Lower leg skin (tissue), 4 donors: ENCODE data around the gene UBE2I. TPM values are rescaled to one million over a fixed set of nuclear protein-coding genes. Genes with fewer than 3 reads are reported as not detected.

Experiments used
- DNase-seq, 2 donors: peaks; one replicate each; pipeline ENCODE4 v3.0.0-alpha.2; 2019; ENCODE audit warnings: low spot score in 2 of 2
- H3K4me3 ChIP-seq: fragments of 200-600 bp; sonication (generic); 2 replicates; pipeline ENCODE4 v1.5.1; 2017; ENCODE audit warnings: mild to moderate bottlenecking, low read depth; ENCODE audit not compliant: poor library complexity, severe bottlenecking
- POLR2A ChIP-seq, 2 donors: fragments of 450-650 bp; IDR thresholded peaks; one replicate each; pipeline ENCODE4 v1.6.1; 2016 to 2017; ENCODE audit warnings: antibody characterized with exemption in 2 of 2, mild to moderate bottlenecking in 1 of 2, moderate library complexity in 1 of 2
- WGBS, 2 donors: methylation state at CpG; one replicate each; pipeline ENCODE4 v1.1.5; 2018; 5-methylcytosine and 5-hydroxymethylcytosine counted together
- intact Hi-C: fragments of 100-400 bp; cut with DNase I; formaldehyde crosslinking; loops from one replicate; pipeline ENCODE4 v1.15.0; 2023; ENCODE audit warnings: low total_unique reads
- total RNA-seq, 4 donors: library from RNA; depleted of rRNA; stranded (reverse); fragments of >200 nt; gene quantifications; one replicate each; pipeline ENCODE4 v1.1.0, GENCODE V29; 2016
- TF ChIP-seq, protein P1 (sequence below), 3 donors: fragments of 450-650 bp; IDR thresholded peaks; one replicate each; pipeline ENCODE4 v1.5.1; 2016; ENCODE audit warnings: antibody characterized with exemption in 3 of 3, mild to moderate bottlenecking in 3 of 3, moderate library complexity in 2 of 3

The UBE2I gene
- total RNA-seq, 4 donors from 2014 or later: 42.1 to 138 (median 47.4) TPM

DNA sequence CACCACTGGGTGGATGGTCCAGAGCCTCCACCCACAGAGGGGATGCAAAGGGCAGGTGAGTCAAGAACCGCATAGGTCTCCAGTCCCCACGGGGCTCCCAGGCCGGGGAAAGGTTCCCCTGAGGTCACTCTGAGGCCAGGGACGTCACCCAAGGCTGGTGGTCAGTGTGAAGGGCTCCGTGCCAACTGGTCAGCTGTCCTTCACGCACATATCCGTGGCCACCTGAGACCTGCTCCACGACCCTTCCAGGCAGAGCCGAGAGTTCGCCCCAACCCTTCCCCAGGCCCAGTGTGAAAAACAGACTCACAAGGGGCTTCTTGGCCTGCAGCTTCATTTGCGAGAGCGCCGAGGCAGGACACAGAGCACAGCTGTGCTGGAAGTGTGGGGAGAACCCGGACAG is 39.5 kb downstream of the UBE2I start:
- WGBS, 2 donors: 79 to 87% methylated on average over 11 to 14 of the region's 14 CpGs
- DNase-seq: no peak
- no peak overlapping the region for H3K4me3 ChIP-seq
- intact Hi-C loops: no loop called here
- no peak for TF ChIP-seq POLR2A (IDR thresholded peaks at IDR 0.05)
- TF ChIP-seq, protein P1, sequence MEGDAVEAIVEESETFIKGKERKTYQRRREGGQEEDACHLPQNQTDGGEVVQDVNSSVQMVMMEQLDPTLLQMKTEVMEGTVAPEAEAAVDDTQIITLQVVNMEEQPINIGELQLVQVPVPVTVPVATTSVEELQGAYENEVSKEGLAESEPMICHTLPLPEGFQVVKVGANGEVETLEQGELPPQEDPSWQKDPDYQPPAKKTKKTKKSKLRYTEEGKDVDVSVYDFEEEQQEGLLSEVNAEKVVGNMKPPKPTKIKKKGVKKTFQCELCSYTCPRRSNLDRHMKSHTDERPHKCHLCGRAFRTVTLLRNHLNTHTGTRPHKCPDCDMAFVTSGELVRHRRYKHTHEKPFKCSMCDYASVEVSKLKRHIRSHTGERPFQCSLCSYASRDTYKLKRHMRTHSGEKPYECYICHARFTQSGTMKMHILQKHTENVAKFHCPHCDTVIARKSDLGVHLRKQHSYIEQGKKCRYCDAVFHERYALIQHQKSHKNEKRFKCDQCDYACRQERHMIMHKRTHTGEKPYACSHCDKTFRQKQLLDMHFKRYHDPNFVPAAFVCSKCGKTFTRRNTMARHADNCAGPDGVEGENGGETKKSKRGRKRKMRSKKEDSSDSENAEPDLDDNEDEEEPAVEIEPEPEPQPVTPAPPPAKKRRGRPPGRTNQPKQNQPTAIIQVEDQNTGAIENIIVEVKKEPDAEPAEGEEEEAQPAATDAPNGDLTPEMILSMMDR (IDR thresholded peaks at IDR 0.05): no peak

DNA sequence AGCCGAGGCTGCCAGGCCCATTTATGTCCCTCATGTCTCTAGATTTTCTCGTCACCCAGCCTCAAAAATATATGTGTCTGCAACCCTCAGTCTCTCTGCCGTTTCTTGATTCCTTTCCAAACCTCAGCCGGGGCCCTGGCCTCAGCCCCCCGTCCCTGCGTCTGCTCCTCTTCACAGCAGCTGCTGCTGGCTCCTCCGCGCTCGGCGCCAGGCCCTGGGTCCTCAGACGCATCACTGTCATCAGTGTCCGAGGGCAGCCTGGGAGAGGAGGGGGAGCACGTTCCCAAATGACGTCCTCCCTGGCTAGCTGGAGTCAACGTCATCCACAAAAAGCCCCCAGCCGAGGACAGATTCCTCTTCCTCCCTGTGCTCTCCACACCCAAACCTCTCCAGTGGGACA is 39.9 kb downstream of the UBE2I start:
- TF ChIP-seq, protein P1 (IDR thresholded peaks at IDR 0.05): no peak
- TF ChIP-seq POLR2A (IDR thresholded peaks at IDR 0.05): no peak
- WGBS, 2 donors: 82 to 84% methylated on average over 16 of the region's 16 CpGs
- H3K4me3 ChIP-seq: no peak overlapping the region
- DNase-seq: no peak
- intact Hi-C loops: no loop called here

DNA sequence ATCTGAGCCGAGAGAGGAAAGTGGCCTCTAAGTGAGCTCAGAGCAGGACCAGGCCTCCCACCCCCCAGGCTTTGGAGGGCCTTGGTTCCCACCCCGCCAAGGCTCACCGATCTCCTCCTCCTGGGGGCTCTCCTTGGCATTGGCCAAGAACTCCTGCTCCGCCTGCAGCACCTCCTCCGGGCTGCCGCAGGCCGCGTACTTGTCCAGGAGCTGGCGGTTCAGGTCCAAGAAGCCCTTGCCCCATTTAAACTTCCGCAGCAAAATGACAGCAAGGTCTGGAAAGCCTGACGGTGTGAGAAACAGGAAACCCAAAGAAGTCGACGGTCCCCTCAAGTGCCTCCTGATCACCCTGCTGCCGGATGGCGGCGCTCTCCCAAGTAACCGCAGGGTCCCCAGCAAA is 40.5 kb downstream of the UBE2I start:
- TF ChIP-seq, protein P1 (IDR thresholded peaks at IDR 0.05): no peak
- TF ChIP-seq POLR2A (IDR thresholded peaks at IDR 0.05): no peak
- intact Hi-C loops: loop anchor here (10.0 kb wide), 1 partner anchor 55 kb away; no protein-coding TSS in a partner anchor
- no peak for DNase-seq
- 93 to 97% methylated on average over 17 of the region's 17 CpGs for WGBS, 2 donors
- H3K4me3 ChIP-seq: no peak overlapping the region

DNA sequence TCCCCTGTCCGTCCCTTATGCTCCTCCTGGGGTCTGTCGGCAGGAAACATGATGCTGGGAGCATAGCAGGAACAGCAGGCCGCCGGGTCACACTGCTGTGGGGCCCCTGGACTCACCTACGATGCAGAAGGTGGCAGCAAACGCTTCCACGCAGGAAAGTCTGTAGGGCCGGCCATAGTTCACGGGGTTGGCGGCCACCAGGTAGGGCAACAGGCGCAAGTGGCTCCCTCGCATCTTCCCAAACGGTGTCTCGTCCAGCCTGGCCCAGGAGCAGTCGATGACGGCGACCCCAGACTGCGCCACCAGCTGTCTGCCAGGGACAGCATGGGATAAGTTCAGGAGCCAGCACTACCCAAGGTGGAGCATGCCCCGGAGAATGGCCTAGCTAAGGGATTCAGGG is 41.3 kb downstream of the UBE2I start:
- DNase-seq: no peak
- TF ChIP-seq POLR2A (IDR thresholded peaks at IDR 0.05): no peak
- TF ChIP-seq, protein P1 (IDR thresholded peaks at IDR 0.05): no peak
- H3K4me3 ChIP-seq: no peak overlapping the region
- intact Hi-C loops: loop anchor here (10.0 kb wide), 1 partner anchor 54 kb away; no protein-coding TSS in a partner anchor
- 66 to 84% methylated on average over 4 to 17 of the region's 19 CpGs for WGBS, 2 donors

DNA sequence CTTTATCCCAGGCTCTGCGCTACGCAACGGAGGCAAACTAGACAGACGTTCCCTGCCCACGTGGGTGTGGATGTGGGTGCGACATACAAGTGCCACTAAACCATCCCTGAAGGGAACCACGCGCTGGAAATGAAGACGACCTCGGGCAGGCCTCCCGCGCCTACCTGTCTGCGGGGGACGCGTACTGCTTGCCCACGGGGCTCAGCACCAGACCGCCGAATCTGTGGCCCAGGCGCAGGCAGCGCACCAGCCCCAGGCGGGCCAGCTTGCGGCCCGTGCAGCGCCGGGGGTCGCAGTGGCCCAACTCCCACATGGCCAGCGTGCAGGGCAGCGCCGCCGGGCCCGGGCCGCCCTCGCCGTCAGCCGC is 41.8 kb downstream of the UBE2I start:
- TF ChIP-seq, protein P1 (IDR thresholded peaks at IDR 0.05): no peak
- TF ChIP-seq POLR2A (IDR thresholded peaks at IDR 0.05): no peak
- WGBS, 2 donors: 1% methylated on average over 21 to 24 of the region's 35 CpGs
- intact Hi-C loops: loop anchor here (10.0 kb wide), 1 partner anchor 54 kb away; no protein-coding TSS in a partner anchor
- H3K4me3 ChIP-seq: peak overlapping the region; percentile 81
- DNase-seq: no peak
